Testis (tissue), 3 donors: Measurements from ENCODE around the gene TACC2. TPM values are rescaled to one million over a fixed set of nuclear protein-coding genes. Genes with fewer than 3 reads are reported as not detected.

ENCODE experiments used
- DNase-seq: peaks from one replicate; pipeline ENCODE4 v3.0.0-alpha.2; 2019
- H3K27ac ChIP-seq, 2 donors: fragments of 200-600 bp; sonication (generic); one replicate each; pipeline ENCODE4 v1.5.1; 2019
- H3K27me3 ChIP-seq: fragments of 200-600 bp; sonication (generic); one replicate; pipeline ENCODE4 v1.5.1; 2019
- H3K36me3 ChIP-seq: fragments of 200-600 bp; sonication (generic); one replicate; pipeline ENCODE4 v1.5.1; 2017; ENCODE audit warnings: low read depth; ENCODE audit errors: missing control alignments
- H3K4me1 ChIP-seq: fragments of 200-600 bp; sonication (generic); one replicate; pipeline ENCODE4 v1.5.1; 2019
- H3K4me3 ChIP-seq, 2 donors: fragments of 200-600 bp; sonication (generic); one replicate each; pipeline ENCODE4 v1.5.1; 2017 to 2019
- H3K9me3 ChIP-seq: fragments of 200-600 bp; sonication (generic); one replicate; pipeline ENCODE4 v1.5.1; 2017
- CTCF ChIP-seq, 3 experiments: fragments of 450-650 bp in 2 of 3; fragments of 200-600 bp in 1 of 3; sonication (generic) in 1 of 3; IDR thresholded peaks; one replicate each; pipeline ENCODE4 v1.5.1; 2016 to 2019; ENCODE audit warnings: antibody characterized with exemption in 3 of 3, mild to moderate bottlenecking in 2 of 3, moderate library complexity in 1 of 3
- POLR2A ChIP-seq: fragments of 450-650 bp; IDR thresholded peaks from one replicate; pipeline ENCODE4 v1.6.1; 2017; ENCODE audit warnings: antibody characterized with exemption, mild to moderate bottlenecking, moderate library complexity
- WGBS, 2 donors: methylation state at CpG; one replicate each; pipeline ENCODE4 v1.1.5; 2018; 5-methylcytosine and 5-hydroxymethylcytosine counted together
- intact Hi-C: fragments of 100-400 bp; cut with DNase I; formaldehyde crosslinking; loops from one replicate; pipeline ENCODE4 v1.15.1; 2023; ENCODE audit warnings: low total_unique reads
- polyA plus RNA-seq: library from polyadenylated mRNA; stranded (reverse); fragments of 350-450 nt; fragmentation: Illumina TruSeq; extraction: RNeasy Lipid Tissue Mini Kit (QIAGEN cat#74804); gene quantifications from one replicate; pipeline ENCODE4 v1.2.3, GENCODE V29; 2014; ENCODE audit warnings: low read depth, low replicate concordance; ENCODE audit not compliant: insufficient read depth
- total RNA-seq, 2 donors: library from RNA; depleted of rRNA; stranded (reverse); fragments of >200 nt; gene quantifications; one replicate each; pipeline ENCODE4 v1.2.3, GENCODE V29; 2016

Gene TACC2
- total and polyA plus RNA-seq, 3 donors from 2014 or later = 18.0 to 24.2 (median 21.3) TPM

- intact Hi-C loops = no loop called here
- no peaks in the 10 kb centered on the region for H3K4me1 ChIP-seq
- DNase-seq = no peak
- WGBS, 2 donors = 76 to 81% methylated on average over 19 of the region's 19 CpGs
- H3K27ac ChIP-seq = no peak overlapping the region
- H3K9me3 ChIP-seq = no peaks in the 10 kb centered on the region
- no peaks in the 10 kb centered on the region for H3K36me3 ChIP-seq
- H3K27me3 ChIP-seq = no peaks in the 10 kb centered on the region
- no peak for TF ChIP-seq CTCF (IDR thresholded peaks at IDR 0.05)
- TF ChIP-seq POLR2A = no peak
- H3K4me3 ChIP-seq = no peak overlapping the region
These were observed 201.4 kb downstream of the TACC2 start for GRCh38 chr10:122190176-122190943.

GRCh38 chr10:122191936-122192541, 203.1 kb downstream of the TACC2 start:
- no peak for DNase-seq
- Histone ChIP-seq H3K27ac (no peak overlapping the region), H3K4me1 (no peaks in the 10 kb centered on the region), H3K36me3 (no peaks in the 10 kb centered on the region), H3K4me3 (no peak overlapping the region), H3K27me3 (no peaks in the 10 kb centered on the region), H3K9me3 (no peaks in the 10 kb centered on the region)
- intact Hi-C loops = no loop called here
- WGBS, 2 donors = 85 to 88% methylated on average over 18 of the region's 18 CpGs
- TF ChIP-seq CTCF (IDR thresholded peaks at IDR 0.05) (no peak), POLR2A (no peak)

- no peak for TF ChIP-seq POLR2A
- no peak for TF ChIP-seq CTCF (IDR thresholded peaks at IDR 0.05)
- no peaks in the 10 kb centered on the region for H3K27me3 ChIP-seq
- H3K4me3 ChIP-seq = no peak overlapping the region
- 98% methylated on average over 9 of the region's 9 CpGs for WGBS, 2 donors
- no peaks in the 10 kb centered on the region for H3K36me3 ChIP-seq
- intact Hi-C loops = no loop called here
- no peak for DNase-seq
- no peaks in the 10 kb centered on the region for H3K9me3 ChIP-seq
- no peaks in the 10 kb centered on the region for H3K4me1 ChIP-seq
- H3K27ac ChIP-seq = no peak overlapping the region
These were observed 205.3 kb downstream of the TACC2 start for GRCh38 chr10:122194251-122194650.

GRCh38 chr10:122196218-122196617, 207.3 kb downstream of the TACC2 start:
- intact Hi-C loops = no loop called here
- Histone ChIP-seq H3K27ac (no peak overlapping the region), H3K27me3 (no peaks in the 10 kb centered on the region), H3K9me3 (no peaks in the 10 kb centered on the region), H3K4me3 (no peak overlapping the region), H3K36me3 (no peaks in the 10 kb centered on the region), H3K4me1 (no peaks in the 10 kb centered on the region)
- no peak for TF ChIP-seq POLR2A
- TF ChIP-seq CTCF (IDR thresholded peaks at IDR 0.05) = no peak
- 60 to 71% methylated on average over 12 of the region's 12 CpGs for WGBS, 2 donors
- DNase-seq = no peak
